GM19468 (cell line): ENCODE measurements around the gene KEAP1.
"Not testable (repeated sequence)": the region's sequence is repeated elsewhere in the genome, so short reads cannot be mapped to it uniquely, and the experiment has no call there.

Source experiments
- ATAC-seq: cut with Tn5 transposase; IDR thresholded peaks from one replicate; pipeline ENCODE4 v1.9.1; 2021; ENCODE audit warnings: mild to moderate bottlenecking, moderate library complexity, moderate number of reproducible peaks; ENCODE audit not compliant: unreplicated experiment; ENCODE audit errors: extremely low read depth

The KEAP1 gene

GRCh38 chr19:10501971-10502523 is 1.1 kb downstream of the KEAP1 start:
- peak; percentile 2 for ATAC-seq

DNA sequence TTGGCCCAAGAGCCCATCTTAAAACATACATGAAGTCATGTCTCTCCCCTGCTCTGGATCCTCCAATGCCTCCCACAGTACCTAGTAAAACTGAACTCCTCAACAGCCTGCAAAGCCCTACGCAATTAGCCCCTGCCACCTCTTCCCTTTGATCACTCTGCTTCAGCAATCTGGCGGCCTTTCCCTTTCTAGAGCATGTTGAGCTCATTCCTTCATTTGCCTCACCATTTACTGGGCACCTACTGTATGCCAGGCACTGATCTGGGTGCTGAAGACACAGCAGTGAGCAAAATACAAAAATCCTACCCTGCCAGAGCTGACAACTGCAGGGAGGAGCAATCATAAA is 2.9 kb downstream of the KEAP1 start:
- no peak for ATAC-seq

DNA sequence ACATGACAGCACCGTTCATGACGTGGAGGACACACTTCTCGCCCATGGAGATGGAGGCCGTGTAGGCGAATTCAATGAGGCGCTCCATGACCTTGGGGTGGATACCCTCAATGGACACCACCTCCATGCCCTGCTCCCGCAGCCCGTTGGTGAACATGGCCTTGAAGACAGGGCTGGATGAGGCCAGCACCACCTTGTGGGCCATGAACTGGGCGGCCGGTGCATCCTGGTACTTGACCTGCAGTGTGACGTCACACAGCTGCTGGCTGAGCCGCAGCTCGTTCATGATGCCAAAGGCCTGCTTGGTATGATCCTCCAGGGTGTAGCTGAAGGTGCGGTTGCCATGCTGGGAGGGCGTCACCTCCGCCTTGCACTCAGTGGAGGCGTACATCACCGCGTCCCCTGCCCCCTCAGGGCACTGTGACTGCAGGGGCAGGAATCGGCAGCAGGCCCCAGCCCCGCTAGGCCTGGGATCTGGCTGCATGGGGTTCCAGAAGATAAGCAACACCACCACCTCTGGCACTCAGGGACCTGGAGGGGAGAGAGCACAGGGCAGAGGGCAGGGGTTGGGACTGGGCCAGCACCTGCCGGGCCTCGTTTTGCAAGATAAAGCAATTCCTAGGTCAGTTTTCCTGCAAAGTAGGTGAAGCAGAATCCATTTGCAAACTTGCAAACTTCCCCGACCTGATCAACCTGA is 3.5 kb downstream of the KEAP1 start:
- no peak for ATAC-seq

DNA sequence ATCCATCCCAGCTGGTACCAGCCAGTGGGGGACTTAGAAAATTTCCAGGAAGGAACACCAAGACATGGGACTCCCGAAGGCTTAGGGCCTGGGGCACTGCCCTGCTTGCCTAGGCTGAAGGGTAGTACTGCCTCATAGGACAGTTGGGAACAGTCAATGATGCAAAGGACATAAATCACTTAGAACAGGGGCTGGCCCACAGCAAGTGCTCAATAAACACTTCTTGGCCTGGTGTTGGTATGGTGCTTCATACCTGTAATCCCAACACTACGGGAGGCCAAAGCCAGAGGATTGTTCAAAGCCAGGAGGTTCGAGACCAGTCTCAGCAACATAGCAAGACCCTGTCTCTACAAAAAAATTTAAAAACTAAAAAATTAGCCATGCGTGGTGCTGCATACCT is 5.8 kb downstream of the KEAP1 start:
- no peak for ATAC-seq

DNA sequence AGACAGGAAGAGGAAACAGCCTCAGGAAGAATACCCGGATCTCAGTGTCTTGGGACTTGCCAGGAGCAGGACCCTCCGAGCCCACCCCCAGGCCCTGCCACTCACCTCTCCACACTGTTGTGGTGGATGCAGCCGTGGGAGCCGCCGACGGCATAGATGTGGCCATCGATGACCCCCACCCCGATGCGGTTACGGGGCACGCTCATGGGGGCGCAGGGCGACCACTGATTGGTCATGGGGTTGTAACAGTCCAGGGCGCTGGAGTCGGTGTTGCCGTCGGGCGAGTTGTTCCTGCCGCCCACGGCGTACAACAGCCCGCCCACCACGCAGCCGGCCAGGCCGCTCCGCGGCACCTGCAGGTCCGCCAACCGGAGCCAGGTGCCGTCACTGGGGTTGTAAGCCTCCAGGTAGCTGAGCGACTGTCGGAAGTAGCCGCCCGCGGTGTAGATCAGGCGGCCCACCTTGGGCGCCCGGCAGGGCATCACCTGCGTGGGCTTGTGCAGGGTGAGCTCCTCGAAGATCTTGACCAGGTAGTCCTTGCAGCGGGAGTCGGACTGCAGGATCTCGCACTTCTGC is 11.6 kb downstream of the KEAP1 start:
- ATAC-seq: no peak

- no peak for ATAC-seq
Observed at GRCh38 chr19:10486551-10486950, 16.6 kb downstream of the KEAP1 start.

DNA sequence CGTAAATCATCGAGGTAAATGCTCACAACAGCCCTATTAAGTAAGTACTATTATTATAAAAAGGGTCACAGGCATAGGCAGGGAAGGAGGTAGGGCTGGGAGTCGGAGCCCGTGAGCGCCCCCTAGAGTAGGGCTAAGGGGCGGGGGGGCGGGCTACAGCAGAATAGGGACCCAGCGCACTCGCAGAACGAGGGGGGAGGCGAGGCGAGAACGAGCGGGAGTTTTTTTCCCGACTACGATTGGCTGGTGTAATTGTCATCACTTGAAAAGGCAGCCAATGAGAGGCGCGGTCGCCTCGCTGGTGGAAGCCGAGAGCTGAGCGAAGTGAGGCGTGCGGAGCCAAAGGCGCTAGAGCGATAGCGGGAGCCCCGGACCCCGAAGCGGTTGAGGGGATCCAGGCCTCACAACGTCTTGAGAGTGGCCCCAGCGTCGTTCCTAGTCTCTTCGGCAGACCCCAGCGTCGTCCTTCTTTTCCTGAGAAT is 24.2 kb downstream of the KEAP1 start:
- ATAC-seq: no peak

GRCh38 chr19:10478476-10478875 is 24.7 kb downstream of the KEAP1 start:
- ATAC-seq: no peak

DNA sequence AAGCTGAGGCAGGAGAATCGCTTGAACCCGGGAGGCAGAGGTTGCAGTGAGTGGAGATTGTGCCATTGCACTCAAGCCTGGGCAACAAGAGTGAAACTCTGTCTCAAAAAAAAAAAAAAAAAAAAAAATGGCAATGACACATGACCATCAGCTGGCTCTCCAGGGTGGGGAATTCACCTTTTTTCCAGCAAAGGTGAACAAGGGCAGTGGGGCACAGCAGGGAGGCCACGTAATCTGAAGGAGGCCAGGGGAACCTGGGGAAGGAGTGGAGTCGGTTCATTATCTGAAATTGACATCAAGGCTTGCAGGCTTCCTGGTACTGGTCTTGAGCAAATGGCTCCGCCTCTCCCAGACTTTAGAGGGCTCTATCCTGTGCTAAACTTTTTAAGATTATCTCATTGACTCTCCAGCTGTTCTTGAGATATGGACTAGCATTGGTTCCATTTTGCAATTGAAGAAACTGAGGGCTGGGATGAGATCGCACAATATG is 28.1 kb downstream of the KEAP1 start:
- no peak for ATAC-seq

- no peak for ATAC-seq
Observed at GRCh38 chr19:10473192-10473591, 30.0 kb downstream of the KEAP1 start.

DNA sequence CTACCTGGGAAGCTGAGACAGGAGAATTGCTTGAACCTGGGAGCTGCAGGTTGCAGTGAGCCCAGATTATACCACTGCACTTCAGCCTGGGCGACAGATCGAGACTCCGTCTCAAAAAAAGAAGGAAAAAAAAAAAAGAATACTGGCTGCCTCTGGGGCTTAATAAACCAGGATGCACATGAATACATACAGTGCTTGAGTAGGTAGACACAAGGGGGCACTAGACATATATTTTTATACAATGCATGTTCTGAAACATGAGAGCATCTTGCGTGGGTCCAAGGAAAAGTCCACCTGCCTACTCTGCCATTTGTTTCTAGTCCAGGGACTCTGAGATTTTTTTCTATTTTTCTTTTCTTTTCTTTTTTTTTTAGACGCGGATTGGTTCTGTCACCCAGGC is 31.2 kb downstream of the KEAP1 start:
- ATAC-seq: no peak

DNA sequence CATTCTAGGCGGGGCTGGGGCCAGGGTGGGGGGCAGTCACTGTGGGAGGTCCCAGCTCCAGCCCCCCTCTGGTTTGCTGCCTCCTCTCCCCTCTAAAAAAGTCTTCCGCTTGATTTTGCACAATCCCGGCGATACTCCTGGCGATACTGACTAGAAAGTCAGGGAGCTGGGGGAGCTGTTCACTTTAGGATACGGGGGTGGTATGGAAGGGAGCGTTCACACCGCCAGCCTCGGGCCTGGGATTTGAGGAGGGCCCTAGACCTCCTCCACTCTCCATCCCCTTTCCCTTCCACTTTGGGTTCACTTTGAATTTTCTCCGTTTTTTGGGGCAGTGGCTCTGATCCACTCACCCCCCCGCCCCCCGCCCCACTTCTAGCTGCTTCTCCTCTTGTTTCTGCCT is 35.0 kb downstream of the KEAP1 start:
- ATAC-seq: no peak

DNA sequence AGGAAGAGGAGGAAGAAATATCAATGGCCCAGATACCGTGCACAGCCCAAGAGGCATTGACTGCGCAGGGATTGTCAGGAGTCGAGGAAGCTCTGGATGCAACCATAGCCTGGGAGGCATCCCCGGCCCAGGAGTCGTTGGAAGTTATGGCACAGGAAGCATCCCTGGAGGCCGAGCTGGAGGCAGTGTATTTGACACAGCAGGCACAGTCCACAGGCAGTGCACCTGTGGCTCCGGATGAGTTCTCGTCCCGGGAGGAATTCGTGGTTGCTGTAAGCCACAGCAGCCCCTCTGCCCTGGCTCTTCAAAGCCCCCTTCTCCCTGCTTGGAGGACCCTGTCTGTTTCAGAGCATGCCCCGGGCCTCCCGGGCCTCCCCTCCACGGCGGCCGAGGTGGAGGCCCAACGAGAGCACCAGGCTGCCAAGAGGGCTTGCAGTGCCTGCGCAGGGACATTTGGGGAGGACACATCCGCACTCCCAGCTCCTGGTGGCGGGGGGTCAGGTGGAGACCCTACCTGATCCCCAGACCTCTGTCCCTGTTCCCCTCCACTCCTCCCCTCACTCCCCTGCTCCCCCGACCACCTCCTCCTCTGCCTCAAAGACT is 36.0 kb downstream of the KEAP1 start:
- ATAC-seq: no peak

GRCh38 chr19:10464456-10464855 is 38.7 kb downstream of the KEAP1 start:
- ATAC-seq: no peak

- no peak for ATAC-seq
Observed at GRCh38 chr19:10462557-10462956, 40.6 kb downstream of the KEAP1 start.

DNA sequence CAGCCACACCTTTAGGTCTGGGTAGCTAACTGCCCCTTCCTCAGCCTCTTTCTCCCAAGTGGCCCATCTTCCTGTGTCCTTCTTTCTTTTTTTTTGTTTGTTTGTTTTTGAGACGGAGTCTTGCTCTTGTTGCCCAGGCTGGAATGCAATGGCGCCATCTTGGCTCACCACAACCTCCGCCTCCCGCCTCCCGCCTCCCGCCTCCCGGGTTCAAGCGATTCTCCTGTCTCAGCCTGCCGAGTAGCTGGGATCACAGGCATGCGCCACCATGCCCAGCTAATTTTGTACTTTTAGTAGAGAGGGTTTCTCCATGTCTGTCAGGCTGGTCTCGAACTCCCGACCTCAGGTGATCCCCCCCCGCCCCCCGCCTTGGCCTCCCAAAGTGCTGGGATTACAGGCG is 41.1 kb downstream of the KEAP1 start:
- ATAC-seq: not testable (repeated sequence)

GRCh38 chr19:10461047-10461949 is 41.9 kb downstream of the KEAP1 start:
- no peak for ATAC-seq

DNA sequence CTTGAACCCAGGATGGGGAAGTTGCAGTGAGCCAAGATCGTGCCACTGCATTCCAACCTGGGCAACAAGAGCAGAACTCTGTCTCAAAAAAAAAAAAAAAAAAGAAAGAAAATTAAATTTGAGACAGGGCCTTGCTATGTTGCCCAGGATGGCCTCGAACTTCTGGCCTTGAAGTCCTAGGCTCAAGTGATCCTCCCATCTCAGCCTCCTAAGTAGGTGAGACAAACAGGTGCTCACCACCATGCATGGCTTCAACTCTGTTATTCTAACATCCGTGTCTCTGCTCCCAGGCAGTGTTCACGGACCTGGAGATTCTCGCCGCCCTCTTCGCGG is 42.5 kb downstream of the KEAP1 start:
- no peak for ATAC-seq

DNA sequence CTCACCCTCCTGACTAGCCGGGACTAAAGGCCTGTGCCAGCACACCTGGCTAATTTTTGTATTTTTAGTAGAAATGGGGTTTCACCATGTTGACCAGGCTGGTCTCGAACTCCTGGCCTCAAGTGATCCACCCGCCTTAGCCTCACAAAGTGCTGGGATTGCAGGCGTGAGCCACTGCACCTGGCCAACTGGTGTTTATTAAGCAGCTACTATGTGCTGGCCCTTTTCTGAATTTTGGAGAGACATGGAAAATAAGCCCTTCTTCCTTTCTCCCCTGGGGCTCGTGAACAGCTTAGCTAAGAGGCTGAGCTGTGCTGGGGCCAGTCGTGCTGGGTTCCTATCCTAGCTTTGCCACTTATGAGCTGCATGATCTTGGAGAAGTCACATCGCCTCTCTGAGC is 44.4 kb downstream of the KEAP1 start:
- ATAC-seq: not testable (repeated sequence)

DNA sequence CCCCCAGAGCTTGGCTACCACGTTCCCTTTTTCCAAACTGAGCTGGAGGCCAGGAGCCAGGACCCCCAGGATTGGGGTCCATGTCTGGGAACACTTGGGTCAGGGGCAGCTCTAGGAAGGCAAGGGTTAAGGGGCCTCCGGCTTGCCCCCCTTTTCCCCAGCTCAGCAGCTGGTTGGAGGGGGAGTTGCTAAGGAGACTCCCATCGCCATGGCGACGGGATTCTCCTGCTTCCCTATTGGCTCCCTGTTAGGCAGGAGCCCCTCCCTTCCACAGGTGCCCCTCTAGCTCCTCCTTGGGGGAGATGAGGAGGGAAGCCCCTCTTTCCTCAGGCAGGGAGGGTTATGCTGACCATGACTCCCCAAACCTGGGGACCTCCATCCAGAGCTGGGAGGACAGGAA is 48.9 kb downstream of the KEAP1 start:
- ATAC-seq: no peak
